DOHH2 (cell line): ENCODE results near the gene SLC25A11.
A peak's percentile ranks its signal among the peaks of the same experiment; 100 is the strongest.

Source experiments
- H3F3A ChIP-seq: fragments of 200-600 bp; sonication (generic), shearing (Covaris generic); 2 replicates; pipeline ENCODE4 v1.6.0; 2016; ENCODE audit warnings: antibody characterized with exemption, mild to moderate bottlenecking; ENCODE audit not compliant: control insufficient read depth, insufficient read depth
- H3K27ac ChIP-seq: fragments of 200-600 bp; sonication (generic); 2 replicates; pipeline ENCODE4 v1.5.1; 2014; ENCODE audit warnings: low read depth, mild to moderate bottlenecking, low read length, moderate library complexity
- H3K27me3 ChIP-seq: fragments of 200-600 bp; sonication (generic); 2 replicates; pipeline ENCODE4 v1.6.1; 2014; ENCODE audit warnings: mild to moderate bottlenecking, low read length, mixed read lengths; ENCODE audit not compliant: control insufficient read depth
- H3K36me3 ChIP-seq: fragments of 200-600 bp; sonication (generic); 2 replicates; pipeline ENCODE4 v1.6.1; 2014; ENCODE audit warnings: mild to moderate bottlenecking, low read length, moderate library complexity, mixed read lengths; ENCODE audit not compliant: control insufficient read depth
- H3K4me1 ChIP-seq: fragments of 200-600 bp; sonication (generic); 2 replicates; pipeline ENCODE4 v1.6.1; 2014; ENCODE audit warnings: mild to moderate bottlenecking, low read length, mixed read lengths; ENCODE audit not compliant: control insufficient read depth
- H3K4me2 ChIP-seq: fragments of 200-600 bp; sonication (generic); 2 replicates; pipeline ENCODE4 v1.6.0; 2014; ENCODE audit warnings: mild to moderate bottlenecking, low read length, moderate library complexity
- H3K4me3 ChIP-seq: fragments of 200-600 bp; sonication (generic); 2 replicates; pipeline ENCODE4 v1.5.1; 2014; ENCODE audit warnings: mild to moderate bottlenecking, low read length, mixed read lengths
- H3K79me2 ChIP-seq: fragments of 200-600 bp; sonication (generic); 2 replicates; pipeline ENCODE4 v1.6.1; 2014; ENCODE audit warnings: mild to moderate bottlenecking, low read length, mixed read lengths; ENCODE audit not compliant: control insufficient read depth
- H3K9me2 ChIP-seq: fragments of 200-600 bp; sonication (generic); replicated peaks from 2 replicates; pipeline ENCODE4 v1.6.1; 2014; ENCODE audit warnings: mild to moderate bottlenecking, low read length, mixed read lengths; ENCODE audit not compliant: control insufficient read depth
- H3K9me3 ChIP-seq: fragments of 200-600 bp; sonication (generic); 2 replicates; pipeline ENCODE4 v1.6.1; 2014; ENCODE audit warnings: antibody characterized with exemption, low read length, mixed read lengths; ENCODE audit not compliant: control insufficient read depth, insufficient read depth
- H4K20me1 ChIP-seq: fragments of 200-600 bp; sonication (generic); 2 replicates; pipeline ENCODE4 v1.6.0; 2014; ENCODE audit warnings: low read depth, mild to moderate bottlenecking, antibody characterized with exemption, low read length, moderate library complexity; ENCODE audit not compliant: control insufficient read depth, insufficient read depth
- EZH2phosphoT487 ChIP-seq: fragments of 200-600 bp; sonication (generic); IDR thresholded peaks from 2 replicates; pipeline ENCODE4 v1.6.1; 2017; ENCODE audit warnings: borderline replicate concordance, mild to moderate bottlenecking, antibody characterized with exemption, low read length, moderate library complexity, mixed read lengths
- TF ChIP-seq, protein P1 (sequence below): fragments of 200-600 bp; sonication (generic); IDR thresholded peaks from one replicate; pipeline ENCODE4 v1.5.1; 2014; ENCODE audit warnings: antibody characterized with exemption, mild to moderate bottlenecking, low read depth, low read length; ENCODE audit not compliant: poor library complexity, severe bottlenecking

The SLC25A11 gene, protein sequence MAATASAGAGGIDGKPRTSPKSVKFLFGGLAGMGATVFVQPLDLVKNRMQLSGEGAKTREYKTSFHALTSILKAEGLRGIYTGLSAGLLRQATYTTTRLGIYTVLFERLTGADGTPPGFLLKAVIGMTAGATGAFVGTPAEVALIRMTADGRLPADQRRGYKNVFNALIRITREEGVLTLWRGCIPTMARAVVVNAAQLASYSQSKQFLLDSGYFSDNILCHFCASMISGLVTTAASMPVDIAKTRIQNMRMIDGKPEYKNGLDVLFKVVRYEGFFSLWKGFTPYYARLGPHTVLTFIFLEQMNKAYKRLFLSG

DNA sequence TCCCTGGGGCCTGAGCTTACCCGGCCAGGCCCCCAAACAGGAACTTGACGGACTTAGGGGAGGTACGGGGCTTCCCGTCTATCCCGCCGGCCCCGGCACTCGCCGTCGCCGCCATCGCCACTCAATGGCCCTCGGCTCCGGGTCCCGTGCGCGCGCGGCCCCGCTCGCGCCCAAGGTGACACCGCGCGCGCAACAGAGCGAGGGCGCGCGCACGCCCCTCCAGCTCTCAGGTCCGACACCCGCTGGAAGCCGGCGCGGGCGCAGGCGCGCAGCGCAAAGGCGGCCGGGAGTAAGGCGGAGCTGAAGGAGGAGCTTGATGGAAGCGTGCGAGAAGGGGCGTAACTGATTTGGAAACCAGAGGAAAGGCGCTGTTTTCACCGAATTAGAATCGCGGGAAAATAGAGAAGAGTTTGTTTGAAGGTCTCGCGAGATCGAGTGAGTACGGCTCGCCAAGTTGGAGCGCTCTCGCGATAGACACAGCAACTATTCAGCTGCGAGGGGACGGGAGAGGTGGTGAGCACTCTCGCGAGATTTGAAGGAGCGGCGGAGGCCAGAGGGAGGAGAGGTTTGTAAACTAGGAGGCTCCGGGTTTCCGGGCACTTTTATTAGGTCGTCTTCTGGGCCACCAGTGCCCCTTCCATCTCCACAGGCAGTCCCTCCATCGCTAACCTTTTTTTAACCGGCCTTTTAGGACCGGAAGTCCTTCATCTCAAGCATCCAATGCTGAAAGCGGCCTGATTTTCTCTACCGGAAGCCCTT, at the start of gene SLC25A11, which contains the start of gene RNF167:
Gene SLC25A11, minus strand, starts transcription at position 251 of the 759 bp plus-strand sequence. Its CDS starts 136 bp downstream, at position 115.
Gene RNF167, plus strand, starts transcription at position 473 of the 759 bp plus-strand sequence. CDS start 642 bp downstream, outside the sequence.
- H3K9me2 ChIP-seq: no peaks in the 10 kb centered on the region
- H3K4me3 ChIP-seq: peak within 1 kb of the TSS; percentile 90
- H3K27me3 ChIP-seq: no peaks in the 10 kb centered on the region
- peaks cover 39% of the 10 kb centered on the region for H3F3A ChIP-seq
- no peaks in the 10 kb centered on the region; the same call in 1 of the 2 replicates for H4K20me1 ChIP-seq
- H3K4me2 ChIP-seq: peak within 1 kb of the TSS; percentile 94
- H3K9me3 ChIP-seq: no peaks in the 10 kb centered on the region
- TF ChIP-seq EZH2phosphoT487: no peak
- TF ChIP-seq, protein P1, sequence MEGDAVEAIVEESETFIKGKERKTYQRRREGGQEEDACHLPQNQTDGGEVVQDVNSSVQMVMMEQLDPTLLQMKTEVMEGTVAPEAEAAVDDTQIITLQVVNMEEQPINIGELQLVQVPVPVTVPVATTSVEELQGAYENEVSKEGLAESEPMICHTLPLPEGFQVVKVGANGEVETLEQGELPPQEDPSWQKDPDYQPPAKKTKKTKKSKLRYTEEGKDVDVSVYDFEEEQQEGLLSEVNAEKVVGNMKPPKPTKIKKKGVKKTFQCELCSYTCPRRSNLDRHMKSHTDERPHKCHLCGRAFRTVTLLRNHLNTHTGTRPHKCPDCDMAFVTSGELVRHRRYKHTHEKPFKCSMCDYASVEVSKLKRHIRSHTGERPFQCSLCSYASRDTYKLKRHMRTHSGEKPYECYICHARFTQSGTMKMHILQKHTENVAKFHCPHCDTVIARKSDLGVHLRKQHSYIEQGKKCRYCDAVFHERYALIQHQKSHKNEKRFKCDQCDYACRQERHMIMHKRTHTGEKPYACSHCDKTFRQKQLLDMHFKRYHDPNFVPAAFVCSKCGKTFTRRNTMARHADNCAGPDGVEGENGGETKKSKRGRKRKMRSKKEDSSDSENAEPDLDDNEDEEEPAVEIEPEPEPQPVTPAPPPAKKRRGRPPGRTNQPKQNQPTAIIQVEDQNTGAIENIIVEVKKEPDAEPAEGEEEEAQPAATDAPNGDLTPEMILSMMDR: no peak
- peaks cover 53% of the 10 kb centered on the region for H3K4me1 ChIP-seq
- H3K27ac ChIP-seq: peak within 1 kb of the TSS; percentile 92
- H3K79me2 ChIP-seq: peaks cover 68% of the 10 kb centered on the region
- H3K36me3 ChIP-seq: peaks cover 90% of the 10 kb centered on the region

DNA sequence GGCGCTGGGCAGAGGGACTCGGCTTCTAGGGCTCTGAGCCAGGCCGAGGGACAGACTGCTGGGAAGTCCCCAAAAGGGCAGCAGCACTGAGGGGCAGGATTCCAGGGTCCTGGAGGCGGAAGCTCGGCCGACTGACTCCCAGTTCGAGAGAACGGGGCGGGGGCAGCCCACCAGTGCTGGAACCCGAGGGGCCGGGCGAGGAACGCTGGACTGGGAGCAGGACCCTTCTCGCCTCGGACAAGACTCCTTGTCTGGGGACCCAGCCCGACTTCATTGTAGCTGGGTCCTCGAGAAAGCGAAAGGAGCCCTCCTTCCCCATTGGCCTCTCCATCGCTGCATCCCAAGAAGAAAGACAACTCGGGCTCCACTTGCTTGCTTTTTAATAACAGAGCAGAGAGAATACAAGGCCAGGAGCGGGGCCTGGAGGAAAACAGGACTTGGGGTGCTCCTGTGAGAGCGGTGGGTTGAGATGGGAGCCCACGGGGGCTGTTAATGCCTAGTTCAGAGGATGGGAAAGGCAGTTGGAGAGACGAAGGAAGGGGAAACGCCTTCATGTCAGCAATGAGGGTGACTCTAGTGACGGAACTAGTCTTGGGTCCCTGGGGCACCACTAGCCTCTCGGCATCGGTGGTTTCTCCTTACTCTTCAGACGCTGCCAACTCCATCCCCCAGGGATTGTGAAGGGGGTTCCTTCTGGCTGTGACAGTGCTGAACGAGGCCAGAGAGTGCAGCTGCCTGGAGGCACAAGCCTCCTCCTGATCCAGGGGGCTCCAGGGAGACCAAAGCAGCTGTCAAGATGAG, 48.1 kb upstream of the SLC25A11 start:
- H3K27ac ChIP-seq: peak overlapping the region; percentile 51
- peaks cover 32% of the 10 kb centered on the region for H3K4me1 ChIP-seq
- H3K4me3 ChIP-seq: peak overlapping the region; percentile 91

More for the DNA sequence above, 48.1 kb upstream of the SLC25A11 start:
- Histone ChIP-seq H3K79me2 (peaks cover 29% of the 10 kb centered on the region), H4K20me1 (no peaks in the 10 kb centered on the region), H3K36me3 (peaks cover 6% of the 10 kb centered on the region; the same call in 1 of the 2 replicates), H3K9me3 (no peaks in the 10 kb centered on the region), H3K27me3 (no peaks in the 10 kb centered on the region), H3K9me2 (no peaks in the 10 kb centered on the region), H3F3A (peaks cover 4% of the 10 kb centered on the region; the same call in 1 of the 2 replicates), H3K4me2 (peak overlapping the region; percentile 90)
- no peak for TF ChIP-seq EZH2phosphoT487
- TF ChIP-seq, protein P1: no peak
